NCI-H1105 (cell line): ENCODE measurements around the gene CHCHD3.
A peak's percentile ranks its signal among the peaks of the same experiment; 100 is the strongest.

Experiments used
- DNase-seq: peaks from one replicate; lab custom pipeline; 2025; lab: John Stamatoyannopoulos, UW

The CHCHD3 gene

DNA sequence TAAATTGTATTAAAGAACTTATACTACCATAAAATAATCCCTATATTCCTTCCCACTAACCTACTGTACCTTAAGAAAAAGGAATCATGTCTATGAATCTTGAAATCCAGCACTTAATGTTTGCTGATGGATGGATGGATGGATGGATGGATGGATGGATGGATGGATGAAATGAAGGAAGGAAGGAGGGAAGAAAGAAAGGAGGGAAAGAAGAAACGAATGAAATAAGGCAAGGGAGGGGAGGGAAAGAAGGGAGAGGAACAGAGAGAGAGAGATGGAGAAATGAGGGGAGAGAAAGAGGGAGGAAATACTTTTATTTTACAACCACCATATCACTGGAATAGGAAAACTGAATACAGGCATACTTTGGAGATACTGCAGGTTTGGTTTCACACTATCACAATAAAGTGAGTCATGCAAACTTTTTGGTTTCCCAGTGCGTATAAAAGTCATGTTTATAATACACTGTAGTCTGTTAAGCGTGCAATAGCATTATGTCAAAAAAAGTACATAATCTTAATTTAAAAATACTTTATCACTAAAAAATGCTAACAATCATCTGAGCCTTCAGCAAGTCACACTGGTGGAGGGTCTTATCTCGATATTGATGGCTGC, 219.8 kb downstream of the CHCHD3 start:
- DNase-seq = no peak

DNA sequence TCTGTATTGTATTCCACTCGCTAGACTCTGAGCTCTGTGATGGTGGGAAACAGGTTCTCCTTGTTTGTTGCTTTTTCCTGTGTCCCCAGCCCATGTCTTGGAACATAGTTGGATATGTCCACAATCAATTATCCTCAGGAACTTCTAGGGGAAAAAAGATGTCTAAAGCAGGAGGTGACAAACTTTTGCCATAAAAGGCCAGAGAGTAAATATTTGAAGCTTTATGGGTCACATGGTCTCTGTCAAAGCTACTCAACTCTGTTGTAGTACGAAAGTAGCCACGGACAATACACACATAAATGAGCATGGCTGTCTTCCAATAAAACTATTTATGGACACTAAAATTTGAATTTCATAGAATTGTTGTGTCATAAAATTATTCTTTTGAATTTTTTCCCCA, 220.5 kb downstream of the CHCHD3 start:
- no peak for DNase-seq

DNA sequence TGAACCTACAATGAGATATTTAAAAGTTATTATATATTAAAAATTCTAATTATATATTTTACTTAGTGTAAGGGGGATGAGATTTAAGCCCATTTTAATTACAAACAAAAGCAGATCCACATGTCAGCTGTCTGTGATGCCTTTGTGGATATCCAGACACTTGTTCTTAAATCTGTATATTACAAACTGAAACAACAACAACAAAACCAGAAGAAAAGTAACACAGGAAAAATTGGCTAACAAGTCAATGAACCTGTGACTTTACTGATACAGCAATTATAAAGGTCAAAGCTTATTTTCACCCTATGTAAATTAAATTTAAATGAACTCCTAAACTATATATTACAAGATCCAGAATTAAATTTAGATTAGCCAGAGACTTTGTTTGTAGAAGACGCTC, 222.7 kb downstream of the CHCHD3 start:
- no peak for DNase-seq

DNA sequence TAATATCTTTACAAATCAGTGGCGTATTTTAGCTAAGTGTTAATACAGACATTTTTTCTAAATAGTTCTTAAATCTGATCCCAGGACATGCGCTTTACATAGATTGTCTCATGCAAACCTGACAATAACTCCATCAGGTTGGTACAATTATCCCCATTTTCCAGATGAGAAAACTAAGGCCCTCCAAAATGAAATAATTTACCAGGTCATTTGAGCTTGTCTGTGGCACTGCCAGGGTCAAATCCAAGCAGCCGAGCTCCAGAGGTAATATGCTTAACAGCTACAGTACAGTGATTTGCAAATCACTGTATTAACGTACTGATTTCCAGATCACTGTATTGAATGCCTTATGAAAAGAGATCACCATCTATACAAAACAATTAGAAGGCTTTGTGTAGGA, 223.1 kb downstream of the CHCHD3 start:
- no peak for DNase-seq

DNA sequence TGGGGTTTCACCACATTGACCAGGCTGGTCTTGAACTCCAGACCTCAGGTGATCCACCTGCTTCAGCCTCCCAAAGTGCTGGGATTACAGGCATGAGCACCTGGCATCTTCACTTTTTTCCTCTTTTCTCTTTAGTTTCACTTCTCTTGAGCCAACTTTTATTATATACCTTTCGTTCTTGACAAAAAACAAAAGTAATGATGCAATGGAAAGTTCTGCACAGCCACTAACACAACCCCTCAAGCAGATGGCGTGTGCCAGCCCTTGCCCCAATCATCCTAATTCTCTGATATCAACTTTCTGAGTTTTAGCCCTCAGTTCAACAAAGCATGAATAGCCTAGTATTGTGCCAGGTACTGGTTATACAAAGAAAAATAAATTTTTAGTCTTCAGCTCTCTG, 223.6 kb downstream of the CHCHD3 start:
- no peak for DNase-seq

DNA sequence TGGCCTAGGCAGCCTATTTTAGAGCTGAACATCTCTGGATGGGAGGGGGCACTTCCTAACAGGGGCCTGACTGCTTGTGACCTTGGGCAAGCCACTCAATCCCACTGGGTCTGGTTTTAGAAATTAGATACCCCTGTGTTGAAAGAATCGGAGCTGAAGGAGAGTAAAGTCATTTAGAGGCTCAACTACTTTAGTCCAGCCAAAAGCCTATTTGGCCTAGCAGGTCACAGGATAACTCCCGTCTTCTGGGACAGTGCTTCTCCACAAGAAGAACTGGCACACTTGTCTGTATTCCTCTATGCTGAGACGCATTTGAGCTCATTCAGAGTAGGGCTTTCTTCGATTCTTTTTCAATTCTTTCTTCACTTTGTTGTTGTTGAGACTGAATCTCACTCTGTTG, 224.2 kb downstream of the CHCHD3 start:
- no peak for DNase-seq

DNA sequence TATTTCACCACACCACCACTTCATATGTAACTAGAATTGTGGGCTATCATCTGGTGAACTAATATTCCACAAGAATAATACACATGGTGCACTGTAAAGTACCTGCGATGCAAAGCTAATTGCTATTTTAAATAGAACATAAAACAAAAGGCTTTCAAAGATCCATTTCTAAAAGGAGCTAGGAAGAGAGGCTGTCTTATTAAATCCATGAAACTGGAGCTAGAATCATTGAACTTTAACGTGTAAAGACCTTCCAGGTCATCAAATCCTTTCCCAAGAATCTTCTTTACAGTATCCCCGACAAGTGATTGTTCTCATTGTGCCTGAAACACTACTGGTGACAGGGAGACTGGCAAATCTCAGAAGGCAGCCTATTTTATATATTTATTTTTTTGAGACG, 224.9 kb downstream of the CHCHD3 start:
- DNase-seq = no peak

DNA sequence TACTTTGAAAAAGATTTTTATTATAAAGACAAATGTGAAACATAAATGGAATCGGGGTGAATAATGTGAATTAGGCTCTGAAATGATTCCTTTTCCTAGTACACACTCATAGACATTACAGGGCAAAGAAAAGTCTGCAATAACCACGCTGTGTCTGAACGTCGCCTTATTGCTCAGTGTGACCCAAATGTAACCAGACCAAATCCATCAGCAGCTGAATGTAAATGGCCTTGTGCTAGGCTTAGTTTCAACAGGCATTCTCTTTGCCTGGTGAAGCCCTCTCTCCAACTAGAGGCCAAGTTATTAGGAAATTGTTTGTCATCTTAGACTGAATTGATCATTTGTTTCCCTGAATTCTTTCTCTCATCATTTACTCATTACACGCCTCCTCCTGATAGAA, 225.5 kb downstream of the CHCHD3 start:
- DNase-seq = no peak

DNA sequence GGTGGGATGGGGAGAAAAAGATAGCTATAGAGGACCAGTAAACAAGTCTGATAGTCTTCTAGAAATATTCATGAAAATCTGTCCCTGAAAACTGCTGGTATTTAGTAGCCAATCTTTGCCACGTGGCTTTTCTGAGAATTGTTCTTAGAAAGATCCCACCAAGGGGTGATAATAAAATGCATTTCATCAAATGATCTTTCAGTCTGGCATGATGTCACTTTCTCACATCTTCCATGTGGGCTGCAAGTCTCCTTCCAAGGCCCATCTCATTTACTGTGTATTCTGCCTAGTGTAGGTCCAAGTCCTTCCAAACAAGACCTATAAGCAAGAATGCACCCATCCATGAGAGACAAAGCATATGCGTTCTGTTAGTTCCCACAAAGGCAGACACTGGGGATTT, 226.0 kb downstream of the CHCHD3 start:
- no peak for DNase-seq

DNA sequence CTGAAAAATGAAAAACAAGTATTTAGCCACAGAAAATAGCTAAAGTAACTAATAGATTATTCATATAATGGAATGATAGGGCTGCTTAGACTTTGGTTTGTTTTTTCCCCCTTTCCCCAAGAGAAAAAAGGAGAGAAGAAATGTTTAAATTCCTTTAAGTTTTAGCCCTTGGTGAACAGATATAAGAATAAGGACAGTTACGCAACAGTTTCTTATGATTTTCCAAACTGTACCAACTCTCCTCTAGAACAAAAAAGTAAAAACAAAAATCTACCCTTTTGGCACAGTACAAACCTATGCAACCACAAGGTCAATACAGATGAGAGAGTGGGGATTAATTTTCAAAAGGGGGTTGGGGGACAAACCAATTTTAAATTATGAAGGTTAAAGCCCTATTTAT, 227.7 kb downstream of the CHCHD3 start:
- DNase-seq = no peak

DNA sequence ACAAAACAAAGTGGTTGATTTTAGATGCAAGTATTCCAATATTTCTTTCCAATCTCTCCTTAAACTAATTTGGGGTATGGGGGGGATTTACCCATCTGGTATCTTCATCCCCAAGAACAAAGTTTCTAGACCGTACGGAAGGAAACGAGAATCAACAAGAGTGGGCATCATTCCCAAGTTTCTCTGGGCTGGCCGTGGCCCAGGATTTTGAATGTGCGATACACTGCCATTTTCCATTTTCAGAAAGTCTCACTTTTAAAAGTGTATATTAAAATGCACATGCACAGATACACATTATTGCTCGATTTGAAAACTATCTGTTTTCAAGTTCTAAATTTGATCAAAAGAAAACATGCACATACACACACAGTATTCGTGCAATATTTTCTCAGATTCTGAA, 234.5 kb downstream of the CHCHD3 start:
- DNase-seq = no peak

DNA sequence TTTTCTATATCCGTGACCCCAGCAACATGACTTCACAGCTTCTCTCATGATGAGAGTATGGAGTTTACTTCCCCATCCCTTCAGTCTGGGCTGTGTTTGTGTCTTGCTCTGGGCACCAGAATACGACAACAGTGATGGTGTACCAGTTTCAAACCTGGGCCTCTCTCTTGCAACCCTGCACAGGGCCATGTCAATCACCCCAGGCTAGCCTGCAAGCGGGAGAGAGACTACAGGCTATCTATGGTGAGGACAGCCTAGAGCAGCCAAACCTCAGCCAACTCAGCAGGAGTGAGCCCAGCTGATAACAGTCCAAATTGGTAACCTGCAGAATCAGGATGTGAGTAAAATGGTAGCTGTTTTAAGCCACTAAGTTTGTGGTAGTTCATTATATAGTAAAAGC, 235.8 kb downstream of the CHCHD3 start:
- DNase-seq = no peak

DNA sequence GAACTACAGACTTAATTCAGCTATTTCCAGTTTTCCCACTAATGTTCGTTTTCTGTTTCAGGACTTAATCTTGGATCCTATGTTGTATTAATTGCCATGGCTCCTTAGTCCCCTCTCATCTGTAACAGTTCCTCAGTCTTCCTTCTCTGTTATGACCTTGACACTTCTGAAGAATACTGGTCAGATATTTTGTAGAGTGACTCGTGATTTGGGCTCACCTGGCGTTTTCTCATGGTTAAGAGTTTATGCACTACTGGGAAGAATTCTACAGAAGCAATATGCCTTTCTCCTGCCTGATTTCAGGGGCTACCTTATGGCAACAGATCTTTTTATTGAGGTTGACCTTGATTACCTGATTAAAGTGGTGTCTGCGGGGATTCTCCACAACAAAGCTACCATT, 239.4 kb downstream of the CHCHD3 start:
- DNase-seq = no peak

DNA sequence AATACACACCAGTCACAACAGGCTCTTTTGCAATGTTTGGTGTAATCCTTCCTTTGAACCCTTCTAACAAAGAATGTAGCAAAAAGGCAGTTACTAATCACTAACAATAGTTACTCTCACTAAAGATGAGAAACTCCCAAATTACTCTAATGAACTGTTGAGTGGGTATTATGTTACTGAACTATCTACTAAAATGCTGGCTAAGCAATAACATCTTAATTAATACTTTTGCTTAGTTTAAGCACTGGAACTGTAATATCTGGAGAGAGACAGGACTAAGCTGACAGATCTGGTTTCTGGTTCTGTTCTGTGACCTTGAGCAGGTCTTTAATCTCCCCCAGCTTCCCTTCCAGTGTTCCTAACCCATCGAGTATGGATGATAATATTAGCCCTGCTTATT, 241.7 kb downstream of the CHCHD3 start:
- DNase-seq = no peak

DNA sequence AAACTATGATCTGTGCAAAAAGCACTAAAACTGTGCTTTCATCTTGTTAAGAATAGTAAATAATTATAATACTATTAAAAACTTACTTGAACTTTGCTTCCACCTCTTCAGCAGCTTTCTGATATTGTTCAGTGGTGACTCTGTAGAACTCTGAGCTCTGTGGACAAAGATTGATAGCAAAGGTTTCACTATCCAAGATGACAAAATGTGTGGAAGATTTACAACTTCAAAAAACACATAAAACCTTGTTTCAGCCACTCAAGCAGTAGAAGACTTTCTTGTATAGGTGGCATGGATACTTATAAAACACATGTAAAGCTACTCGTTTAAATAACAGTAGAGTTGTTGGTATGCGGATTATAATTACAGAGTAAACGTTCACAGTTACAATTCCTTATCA, 243.6 kb downstream of the CHCHD3 start:
- no peak for DNase-seq

DNA sequence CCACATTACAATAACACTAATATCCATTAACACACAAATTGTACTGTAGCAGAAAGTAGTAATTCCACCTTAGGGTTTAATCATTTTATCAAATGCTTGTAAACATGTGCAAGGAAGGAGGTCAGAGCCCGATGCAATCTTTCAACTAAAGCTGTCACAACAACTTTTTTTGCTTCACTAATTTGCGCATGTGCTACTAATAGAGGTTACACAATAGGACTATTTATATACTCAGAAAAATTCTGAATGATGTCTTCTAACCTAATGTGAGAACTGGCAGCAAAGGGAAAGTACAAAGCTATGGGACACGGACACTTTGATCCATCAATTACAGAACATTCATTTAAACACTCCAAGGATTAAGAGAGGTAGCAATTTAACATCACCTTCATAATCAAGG, 244.4 kb downstream of the CHCHD3 start:
- DNase-seq = no peak

DNA sequence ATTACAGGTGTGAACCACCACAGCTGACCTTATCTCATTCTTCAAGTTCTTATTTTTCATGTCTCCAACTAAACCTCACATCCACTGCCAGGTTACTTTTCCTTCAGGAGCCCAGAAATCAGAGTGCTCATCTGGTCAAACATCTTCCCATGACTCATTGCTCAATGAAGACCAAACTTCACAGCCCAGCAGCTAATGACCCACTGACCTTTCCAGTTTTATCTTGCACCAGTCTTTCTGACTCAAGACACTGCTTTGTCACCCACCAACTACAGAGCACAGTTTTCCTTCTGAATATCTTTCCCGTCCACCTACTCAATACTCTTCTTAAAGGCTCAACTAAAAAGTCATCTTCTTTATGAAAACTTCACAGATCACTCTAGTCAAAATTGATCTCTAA, 245.1 kb downstream of the CHCHD3 start:
- no peak for DNase-seq

DNA sequence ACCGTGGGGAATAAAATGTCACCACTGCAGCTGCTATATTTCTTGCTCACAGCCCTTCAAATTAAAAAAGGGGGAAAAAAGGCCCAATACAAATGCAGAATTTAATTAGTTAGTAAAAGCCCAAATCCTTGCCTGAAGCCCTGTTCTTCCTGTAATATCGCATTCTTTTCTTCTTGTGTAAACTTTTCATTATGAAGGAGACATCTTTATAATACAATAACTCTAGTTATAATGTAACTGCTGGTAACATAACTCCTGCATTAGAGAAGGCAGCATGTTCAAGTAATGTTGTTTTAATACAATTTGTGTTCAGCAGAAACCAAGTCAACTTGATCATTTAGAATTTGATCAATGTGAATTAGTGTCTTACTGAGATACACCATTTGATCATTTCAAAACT, 250.9 kb downstream of the CHCHD3 start:
- no peak for DNase-seq

DNA sequence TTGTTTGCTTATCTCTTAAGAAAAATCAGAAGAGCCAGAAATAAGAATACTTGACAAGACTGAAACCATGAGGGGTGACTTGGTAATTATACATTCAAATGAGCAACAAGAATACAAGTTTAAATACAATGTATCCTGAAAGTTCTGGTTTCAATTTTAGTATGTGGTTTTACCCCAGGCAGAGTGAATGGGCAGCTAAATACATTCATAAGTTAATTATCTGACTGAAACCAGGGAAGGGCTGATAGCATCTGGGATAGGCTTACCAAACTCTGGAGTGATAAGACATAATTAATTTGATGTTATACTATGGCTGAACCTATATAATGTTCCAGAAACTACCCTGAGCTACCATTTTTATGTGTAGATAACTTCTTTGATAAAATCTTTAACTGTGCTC, 253.4 kb downstream of the CHCHD3 start:
- no peak for DNase-seq

DNA sequence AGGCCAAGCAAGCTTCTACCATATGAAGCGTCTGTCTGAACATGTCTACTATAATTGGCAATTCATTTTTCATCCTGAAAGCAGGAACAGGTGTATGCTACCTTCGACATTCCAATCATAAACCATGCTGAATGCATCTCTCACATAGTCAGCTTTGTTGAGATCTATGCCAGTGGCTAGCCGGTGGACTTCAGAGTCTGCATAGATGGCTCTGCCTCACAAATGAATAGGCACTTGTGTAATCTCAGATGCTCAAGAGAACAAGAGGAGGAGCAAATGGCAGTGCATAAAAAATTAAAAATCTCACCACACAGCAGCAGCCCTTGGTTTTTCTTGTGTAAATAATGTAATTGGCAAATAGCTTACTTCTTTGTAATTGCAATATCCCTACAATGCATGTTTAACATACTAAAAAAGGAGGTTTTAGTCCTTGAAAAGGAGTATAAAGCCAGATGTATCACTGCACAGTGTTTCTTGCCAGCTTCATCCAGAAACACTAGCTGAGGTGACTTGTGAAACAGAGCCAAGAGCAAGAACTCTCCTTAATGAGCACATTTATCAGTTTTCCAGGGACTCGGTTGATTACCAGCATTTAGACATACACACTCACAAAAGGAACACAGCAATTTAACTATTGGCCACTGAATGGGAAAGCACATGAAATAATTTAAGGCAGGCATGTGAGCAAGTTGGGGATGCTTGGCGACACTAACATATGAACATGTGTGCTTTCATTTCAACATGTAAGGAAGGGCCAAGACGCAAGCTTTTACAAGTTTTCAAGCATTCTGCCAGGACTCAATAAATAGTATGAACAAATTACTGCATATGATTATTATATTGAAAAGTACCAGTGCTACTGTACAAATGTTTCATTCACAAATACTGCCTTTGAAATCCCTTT, 255.7 kb downstream of the CHCHD3 start:
- peak; percentile 41 for DNase-seq

DNA sequence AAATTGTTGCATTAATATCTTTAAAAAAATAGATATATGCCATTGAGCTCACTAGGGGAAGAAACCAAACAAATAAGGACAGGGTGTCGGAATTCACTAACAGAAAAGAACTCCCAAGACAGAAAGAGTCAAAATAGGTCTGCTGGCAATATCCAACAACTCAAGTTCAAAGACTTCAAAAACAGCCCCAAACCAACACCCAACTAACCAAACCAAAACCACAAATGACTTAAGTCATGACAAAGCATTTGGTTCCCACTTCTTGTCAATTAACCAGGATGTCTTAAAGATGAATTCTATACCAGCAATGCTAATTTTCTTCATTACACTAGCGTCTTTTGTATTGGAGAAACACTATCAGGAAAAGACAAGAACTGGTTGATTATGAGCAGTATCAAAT, 256.7 kb downstream of the CHCHD3 start:
- no peak for DNase-seq

DNA sequence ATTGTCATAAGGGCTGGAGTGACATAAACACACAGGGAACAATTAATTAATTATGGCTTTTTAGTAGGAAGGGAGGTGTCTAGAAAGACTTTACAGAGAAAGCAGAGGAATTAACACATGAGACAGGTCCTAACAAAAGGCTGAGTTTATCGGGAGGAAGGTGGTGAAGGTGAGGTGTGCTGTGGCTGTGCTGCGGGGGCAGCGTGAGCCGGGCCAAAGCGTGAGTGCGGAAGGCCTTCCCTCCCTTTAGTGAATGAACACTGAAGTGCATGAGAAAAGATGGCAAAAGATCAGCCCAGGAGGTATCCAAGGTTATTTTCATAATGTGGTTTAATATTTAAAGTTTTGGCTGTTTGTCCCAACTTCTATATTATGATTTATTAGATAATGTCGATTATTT, 262.2 kb downstream of the CHCHD3 start:
- no peak for DNase-seq

DNA sequence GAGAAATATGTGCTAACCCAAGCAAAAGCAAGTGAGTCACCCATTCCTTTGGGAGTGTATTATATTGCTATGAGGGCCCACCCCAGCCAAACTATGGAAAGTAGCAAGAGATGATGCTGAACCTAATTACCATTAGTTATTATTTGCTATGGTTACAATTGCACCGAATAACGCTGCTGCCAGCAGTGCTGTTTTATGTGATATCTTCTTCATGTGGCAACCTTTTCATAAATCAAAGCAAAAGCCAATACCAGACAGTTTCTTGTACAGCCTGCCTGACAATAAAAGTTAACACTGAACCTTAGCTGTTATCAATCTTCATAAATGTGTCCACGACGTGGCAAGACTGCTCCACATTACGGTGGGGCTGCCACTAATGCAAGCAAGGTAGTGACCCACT, 263.9 kb downstream of the CHCHD3 start:
- DNase-seq = no peak
